CD4-positive, alpha-beta T cell (primary cell): ENCODE data around the gene SAMD4A. TPM values are rescaled to one million over a fixed set of nuclear protein-coding genes. Genes with fewer than 3 reads are reported as not detected.

Experiments
- ATAC-seq: fragments of 200-7000 bp; cut with Tn5 transposase; one replicate; pipeline ENCODE4 v1.10.0; 2022; ENCODE audit warnings: mild to moderate bottlenecking; ENCODE audit not compliant: poor library complexity
- CTCF ChIA-PET: fragments of 350-600 bp; sonication (Branson Sonifier 250); formaldehyde crosslinking; loops from one replicate; lab custom pipeline; 2021; ENCODE audit warnings: antibody characterized with exemption, inconsistent platforms; lab: Charles Lee
- POLR2A ChIA-PET: fragments of 350-600 bp; sonication (Branson Sonifier 250); formaldehyde crosslinking; loops from one replicate; lab custom pipeline; 2021; ENCODE audit warnings: antibody characterized with exemption, inconsistent platforms; lab: Charles Lee
- DNase-seq, 14 experiments: peaks; one replicate each; pipeline ENCODE4 v3.0.0-alpha.2; 2013 to 2020; ENCODE audit warnings: mixed read lengths in 2 of 14
- H3K27ac ChIP-seq, 2 donors: one replicate each; pipeline versions ENCODE4 v1.5.1 to v1.7.0; 2013; ENCODE audit warnings: low read length in 2 of 2, low read depth in 1 of 2, mild to moderate bottlenecking in 1 of 2
- H3K27me3 ChIP-seq, 2 experiments: 1 replicate in 1 of 2; 2 replicates in 1 of 2; pipeline versions ENCODE4 v1.6.1 to v1.7.0; 2013; ENCODE audit warnings: low read length in 2 of 2, control low read depth in 1 of 2, mild to moderate bottlenecking in 1 of 2, moderate library complexity in 1 of 2; ENCODE audit not compliant: insufficient read depth in 2 of 2, control insufficient read depth in 1 of 2
- H3K36me3 ChIP-seq: one replicate; pipeline ENCODE4 v1.6.1; 2013; ENCODE audit warnings: low read length, control low read depth; ENCODE audit not compliant: insufficient read depth
- H3K4me1 ChIP-seq: one replicate; pipeline ENCODE4 v1.6.1; 2013; ENCODE audit warnings: low read length, control low read depth; ENCODE audit not compliant: insufficient read depth
- H3K4me3 ChIP-seq: one replicate; pipeline ENCODE4 v1.5.1; 2013; ENCODE audit warnings: mild to moderate bottlenecking, low read length, moderate library complexity
- H3K9me3 ChIP-seq, 2 experiments: 1 replicate in 1 of 2; 2 replicates in 1 of 2; pipeline versions ENCODE4 v1.6.1 to v1.7.0; 2013; ENCODE audit warnings: low read length in 2 of 2, mild to moderate bottlenecking in 2 of 2, control low read depth in 1 of 2, moderate library complexity in 1 of 2; ENCODE audit not compliant: control insufficient read depth in 1 of 2, insufficient read depth in 1 of 2
- H3K27ac Mint-ChIP-seq: one replicate; pipeline ENCODE4 v1.8.0; 2020; ENCODE audit warnings: mixed read lengths
- H3K27me3 Mint-ChIP-seq: one replicate; pipeline ENCODE4 v1.8.0; 2021; ENCODE audit warnings: mixed read lengths
- H3K36me3 Mint-ChIP-seq: one replicate; pipeline ENCODE4 v1.8.0; 2021; ENCODE audit warnings: low read depth, mixed read lengths
- H3K4me1 Mint-ChIP-seq: one replicate; pipeline ENCODE4 v1.8.0; 2021; ENCODE audit warnings: low read depth, mixed read lengths
- H3K4me3 Mint-ChIP-seq: one replicate; pipeline ENCODE4 v1.8.0; 2020; ENCODE audit warnings: mild to moderate bottlenecking, mixed read lengths
- H3K9me3 Mint-ChIP-seq: one replicate; pipeline ENCODE4 v1.8.0; 2020; ENCODE audit warnings: mixed read lengths
- intact Hi-C, 2 experiments: fragments of 100-400 bp; cut with DNase I in 1 of 2; cut with micrococcal nuclease in 1 of 2; formaldehyde crosslinking; loops; one replicate each; pipeline versions ENCODE4 v1.15.1 to v1.9.0; 2023 to 2025; cut with DNase I, micrococcal nuclease
- total RNA-seq, 174 experiments: library from RNA in 2 of 174; stranded (reverse) in 2 of 174; gene quantifications; one replicate each; pipeline ENCODE4 v1.2.3 and lab custom pipeline; 2021 to 2026
- TF ChIP-seq, protein P1 (sequence below): fragments of 200-600 bp; IDR thresholded peaks from one replicate; pipeline ENCODE4 v1.8.0; 2022; ENCODE audit warnings: antibody characterized with exemption, mild to moderate bottlenecking

Gene SAMD4A
- total RNA-seq, 2 experiments from 2014 or later, result 1.9 to 2.3 TPM

DNA sequence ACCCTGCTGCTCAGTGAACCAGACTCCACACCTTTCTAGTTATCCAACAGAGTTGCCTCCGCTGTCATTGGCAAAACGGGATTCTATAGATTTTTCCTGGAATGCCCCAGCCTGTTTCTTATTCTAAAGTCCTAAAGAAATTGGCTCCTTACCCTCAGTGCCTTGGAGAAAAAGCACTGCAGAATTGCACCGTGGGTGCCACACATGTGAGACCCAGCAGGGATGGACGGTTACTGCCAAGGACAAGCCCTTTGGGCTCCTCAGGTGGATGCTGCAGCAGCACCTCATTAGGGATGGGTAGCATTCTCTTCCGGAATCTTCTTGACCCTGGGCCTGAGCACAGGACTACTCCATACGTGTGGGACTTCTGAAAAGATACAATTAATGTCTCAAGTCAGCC, 214.2 kb downstream of the SAMD4A start:
- no peak overlapping the region for H3K27ac ChIP-seq
- peaks cover 7% of the 10 kb centered on the region for H3K4me1 ChIP-seq
- Mint-ChIP-seq H3K36me3 (no peaks in the 10 kb centered on the region), H3K27me3 (no peaks in the 10 kb centered on the region), H3K9me3 (no peaks in the 10 kb centered on the region), H3K4me3 (no peak overlapping the region), H3K4me1 (no peaks in the 10 kb centered on the region), H3K27ac (no peak overlapping the region)
- ChIA-PET CTCF (no interaction called here), POLR2A (no interaction called here)
- H3K4me3 ChIP-seq, result no peak overlapping the region
- DNase-seq, result no peak
- TF ChIP-seq, protein P1, sequence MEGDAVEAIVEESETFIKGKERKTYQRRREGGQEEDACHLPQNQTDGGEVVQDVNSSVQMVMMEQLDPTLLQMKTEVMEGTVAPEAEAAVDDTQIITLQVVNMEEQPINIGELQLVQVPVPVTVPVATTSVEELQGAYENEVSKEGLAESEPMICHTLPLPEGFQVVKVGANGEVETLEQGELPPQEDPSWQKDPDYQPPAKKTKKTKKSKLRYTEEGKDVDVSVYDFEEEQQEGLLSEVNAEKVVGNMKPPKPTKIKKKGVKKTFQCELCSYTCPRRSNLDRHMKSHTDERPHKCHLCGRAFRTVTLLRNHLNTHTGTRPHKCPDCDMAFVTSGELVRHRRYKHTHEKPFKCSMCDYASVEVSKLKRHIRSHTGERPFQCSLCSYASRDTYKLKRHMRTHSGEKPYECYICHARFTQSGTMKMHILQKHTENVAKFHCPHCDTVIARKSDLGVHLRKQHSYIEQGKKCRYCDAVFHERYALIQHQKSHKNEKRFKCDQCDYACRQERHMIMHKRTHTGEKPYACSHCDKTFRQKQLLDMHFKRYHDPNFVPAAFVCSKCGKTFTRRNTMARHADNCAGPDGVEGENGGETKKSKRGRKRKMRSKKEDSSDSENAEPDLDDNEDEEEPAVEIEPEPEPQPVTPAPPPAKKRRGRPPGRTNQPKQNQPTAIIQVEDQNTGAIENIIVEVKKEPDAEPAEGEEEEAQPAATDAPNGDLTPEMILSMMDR, result no peak
- no peaks in the 10 kb centered on the region for H3K27me3 ChIP-seq
- no peaks in the 10 kb centered on the region for H3K36me3 ChIP-seq
- no peak for ATAC-seq
- intact Hi-C loops, result no loop called here
- no peaks in the 10 kb centered on the region for H3K9me3 ChIP-seq

- Mint-ChIP-seq H3K27ac (no peak overlapping the region), H3K27me3 (no peaks in the 10 kb centered on the region), H3K9me3 (no peaks in the 10 kb centered on the region), H3K4me1 (no peaks in the 10 kb centered on the region), H3K4me3 (no peak overlapping the region), H3K36me3 (no peaks in the 10 kb centered on the region)
- Histone ChIP-seq H3K4me3 (no peak overlapping the region), H3K9me3 (no peaks in the 10 kb centered on the region), H3K27ac (no peak overlapping the region), H3K36me3 (no peaks in the 10 kb centered on the region), H3K27me3 (no peaks in the 10 kb centered on the region), H3K4me1 (no peaks in the 10 kb centered on the region)
- ATAC-seq (no peak), DNase-seq (no peak)
- POLR2A ChIA-PET, result no interaction called here
- intact Hi-C loops, result no loop called here
- TF ChIP-seq, protein P1, result no peak
- CTCF ChIA-PET, result no interaction called here
These were observed 215.2 kb downstream of the SAMD4A start for GRCh38 chr14:54781961-54782750.

GRCh38 chr14:54782751-54783659, 216.1 kb downstream of the SAMD4A start:
- no peaks in the 10 kb centered on the region for H3K9me3 Mint-ChIP-seq
- TF ChIP-seq, protein P1, result no peak
- H3K4me1 ChIP-seq, result no peaks in the 10 kb centered on the region
- H3K36me3 ChIP-seq, result no peaks in the 10 kb centered on the region
- H3K36me3 Mint-ChIP-seq, result no peaks in the 10 kb centered on the region
- ATAC-seq (no peak), DNase-seq (peak in 3 of 14 experiments; percentile 18 to 49 (median 39))
- no peaks in the 10 kb centered on the region for H3K27me3 ChIP-seq
- CTCF ChIA-PET, result no interaction called here
- no peaks in the 10 kb centered on the region for H3K27me3 Mint-ChIP-seq
- intact Hi-C loops, result no loop called here
- no peaks in the 10 kb centered on the region for H3K4me1 Mint-ChIP-seq
- H3K4me3 Mint-ChIP-seq, result no peak overlapping the region
- H3K27ac Mint-ChIP-seq, result no peak overlapping the region
- POLR2A ChIA-PET, result no interaction called here
- no peaks in the 10 kb centered on the region for H3K9me3 ChIP-seq
- no peak overlapping the region for H3K27ac ChIP-seq
- no peak overlapping the region for H3K4me3 ChIP-seq
